DOHH2 (cell line): ENCODE measurements around the gene LYPD1.

Experiments used
- CTCF ChIP-seq: fragments of 200-600 bp; sonication (generic); IDR thresholded peaks from one replicate; pipeline ENCODE4 v1.5.1; 2014; ENCODE audit warnings: antibody characterized with exemption, mild to moderate bottlenecking, low read depth, low read length; ENCODE audit not compliant: poor library complexity, severe bottlenecking
- EZH2phosphoT487 ChIP-seq: fragments of 200-600 bp; sonication (generic); IDR thresholded peaks from 2 replicates; pipeline ENCODE4 v1.6.1; 2017; ENCODE audit warnings: borderline replicate concordance, mild to moderate bottlenecking, antibody characterized with exemption, low read length, moderate library complexity, mixed read lengths

GRCh38 chr2:132656266-132656975 is 13.6 kb downstream of the LYPD1 start:
- TF ChIP-seq CTCF (no peak), EZH2phosphoT487 (no peak)
